Common myeloid progenitor, CD34-positive (primary cell): ENCODE data around the gene KRTDAP. TPM values are rescaled to one million over a fixed set of nuclear protein-coding genes. Genes with fewer than 3 reads are reported as not detected.
A peak's percentile ranks its signal among the peaks of the same experiment; 100 is the strongest.

Experiments used
- CTCF ChIA-PET: fragments of 350-600 bp; sonication (Branson Sonifier 250); formaldehyde crosslinking; loops from one replicate; lab custom pipeline; 2021; ENCODE audit warnings: antibody characterized with exemption; lab: Charles Lee
- POLR2A ChIA-PET: fragments of 350-600 bp; sonication (Branson Sonifier 250); formaldehyde crosslinking; loops from one replicate; lab custom pipeline; 2021; ENCODE audit warnings: antibody characterized with exemption; lab: Charles Lee
- DNase-seq, 3 donors: peaks; one replicate each; pipeline versions ENCODE4 v3.0.0 to v3.0.0-alpha.2; 2013
- H3K27ac ChIP-seq, 2 experiments: 1 replicate in 1 of 2; 2 replicates in 1 of 2; pipeline ENCODE4 v1.7.0; 2013; ENCODE audit warnings: inconsistent platforms in 2 of 2, low read length in 2 of 2, mild to moderate bottlenecking in 2 of 2, low read depth in 1 of 2, moderate library complexity in 1 of 2; ENCODE audit not compliant: severe bottlenecking in 2 of 2, insufficient read depth in 1 of 2, poor library complexity in 1 of 2
- H3K27me3 ChIP-seq, 5 experiments: replicated peaks in 2 of 5; 1 replicate in 3 of 5; 2 replicates in 2 of 5; pipeline versions ENCODE4 v1.6.1 to v1.7.0; 2013; ENCODE audit warnings: low read length in 4 of 5, mild to moderate bottlenecking in 2 of 5, moderate library complexity in 2 of 5, inconsistent platforms in 1 of 5; ENCODE audit not compliant: insufficient read depth in 5 of 5, control insufficient read depth in 4 of 5
- H3K36me3 ChIP-seq, 4 experiments: 1 replicate in 2 of 4; 2 replicates in 2 of 4; pipeline versions ENCODE4 v1.6.1 to v1.7.0; 2013; ENCODE audit warnings: low read length in 3 of 4, control low read depth in 1 of 4, mild to moderate bottlenecking in 1 of 4; ENCODE audit not compliant: control insufficient read depth in 4 of 4, insufficient read depth in 4 of 4
- H3K4me1 ChIP-seq, 4 experiments: 1 replicate in 3 of 4; 2 replicates in 1 of 4; pipeline versions ENCODE4 v1.6.1 to v1.7.1; 2013; ENCODE audit warnings: low read length in 3 of 4, mild to moderate bottlenecking in 3 of 4, control low read depth in 1 of 4, inconsistent platforms in 1 of 4, moderate library complexity in 1 of 4; ENCODE audit not compliant: control insufficient read depth in 4 of 4, insufficient read depth in 4 of 4; ENCODE audit errors: control extremely low read depth in 1 of 4
- H3K4me3 ChIP-seq, 7 experiments: 1 replicate in 4 of 7; 2 replicates in 3 of 7; pipeline versions ENCODE4 v1.5.1 to v1.7.0; 2013; ENCODE audit warnings: mild to moderate bottlenecking in 7 of 7, low read length in 6 of 7, moderate library complexity in 6 of 7, inconsistent platforms in 2 of 7, low read depth in 2 of 7, control low read depth in 1 of 7; ENCODE audit not compliant: insufficient read depth in 4 of 7, control insufficient read depth in 1 of 7; ENCODE audit errors: extremely low read depth in 1 of 7
- H3K9me3 ChIP-seq, 5 experiments: 1 replicate in 4 of 5; 2 replicates in 1 of 5; pipeline versions ENCODE4 v1.6.1 to v1.7.1; 2013; ENCODE audit warnings: low read length in 4 of 5, mild to moderate bottlenecking in 2 of 5, inconsistent platforms in 1 of 5, low read depth in 1 of 5, moderate library complexity in 1 of 5; ENCODE audit not compliant: control insufficient read depth in 4 of 5, insufficient read depth in 2 of 5; ENCODE audit errors: control extremely low read depth in 1 of 5
- WGBS: methylation state at CpG from one replicate; pipeline ENCODE4 v1.1.5; 2013; ENCODE audit not compliant: insufficient coverage; 5-methylcytosine and 5-hydroxymethylcytosine counted together
- polyA plus RNA-seq: library from polyadenylated mRNA; unstranded; fragments of 120-200 nt; gene quantifications from one replicate; pipeline ENCODE4 v1.2.1, GENCODE V29; 2013

The KRTDAP gene
- polyA plus RNA-seq, result not detected

DNA sequence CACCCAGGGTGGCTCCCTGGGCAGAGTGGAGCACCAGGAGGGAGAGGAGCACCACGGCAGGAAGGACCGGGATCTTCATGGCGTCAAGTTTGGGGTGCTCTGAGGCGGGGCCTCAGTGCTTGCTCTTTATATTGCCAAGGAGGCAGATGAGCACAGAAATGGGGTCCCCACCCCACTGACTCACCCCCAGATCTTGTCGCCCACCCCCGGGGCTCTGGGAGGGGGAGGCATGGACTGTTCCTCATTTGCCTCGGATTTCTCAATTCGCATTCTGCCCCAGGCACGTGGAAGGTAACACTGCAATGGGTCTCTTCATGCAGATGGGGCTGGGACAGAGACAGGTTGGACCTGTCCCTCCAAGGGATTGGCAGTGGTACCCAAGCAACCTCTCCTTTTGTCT lies at the start of gene KRTDAP:
Gene KRTDAP, minus strand, starts transcription at position 101 of the 400 bp plus-strand sequence. Its CDS starts 22 bp downstream, at position 79.
- peaks cover 0 to 12% (median 0%) of the 10 kb centered on the region in 5 experiments for H3K27me3 ChIP-seq
- POLR2A ChIA-PET, result no interaction called here
- no peak within 1 kb of the TSS for H3K4me3 ChIP-seq
- no peaks in the 10 kb centered on the region for H3K9me3 ChIP-seq
- no peak for DNase-seq
- CTCF ChIA-PET, result interaction anchor here (0.6 to 1.5 kb wide), 2 partner anchors 12 to 20 kb away, joined by 3 read pairs; no protein-coding TSS in a partner anchor
- 84% methylated on average over 5 of the region's 9 CpGs for WGBS
- H3K4me1 ChIP-seq, result peaks cover 0 to 4% (median 2%) of the 10 kb centered on the region in 4 experiments
- H3K36me3 ChIP-seq, result no peaks in the 10 kb centered on the region
- H3K27ac ChIP-seq, result no peak within 1 kb of the TSS

GRCh38 chr19:35539850-35540249 lies 49.6 kb upstream of the KRTDAP start:
- POLR2A ChIA-PET, result no interaction called here
- H3K36me3 ChIP-seq, result peaks cover 0 to 17% (median 5%) of the 10 kb centered on the region in 4 experiments

DNA sequence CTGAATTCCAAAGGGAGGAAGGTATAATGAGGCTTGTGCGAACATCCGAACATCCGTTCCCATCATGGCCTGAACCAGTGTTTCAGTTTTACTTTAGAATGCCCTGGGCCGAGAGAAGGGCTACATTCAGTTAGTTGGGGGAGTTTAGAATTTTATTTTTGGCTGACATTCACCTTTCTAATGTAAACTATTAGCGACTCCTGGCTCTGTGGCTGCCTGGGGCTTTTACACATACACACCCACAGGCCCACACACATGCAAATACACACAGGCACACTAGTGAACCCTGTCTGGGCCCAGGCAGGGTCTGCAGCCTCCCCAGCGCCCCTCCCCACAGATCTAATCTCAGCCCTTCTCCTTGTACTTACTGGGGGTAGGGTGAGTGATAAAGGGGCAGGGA lies 49.0 kb upstream of the KRTDAP start:
- WGBS, result 90% methylated on average over 2 of the region's 6 CpGs
- ChIA-PET POLR2A (no interaction called here), CTCF (interaction anchor here (1.0 to 1.4 kb wide), 2 partner anchors 13 to 23 kb away, joined by 3 read pairs; no protein-coding TSS in a partner anchor)
- Histone ChIP-seq H3K27ac (no peak overlapping the region), H3K4me3 (no peak overlapping the region), H3K4me1 (peaks cover 0 to 11% (median 5%) of the 10 kb centered on the region in 4 experiments), H3K27me3 (no peaks in the 10 kb centered on the region), H3K36me3 (peaks cover 0 to 17% (median 5%) of the 10 kb centered on the region in 4 experiments), H3K9me3 (no peaks in the 10 kb centered on the region)
- DNase-seq, result no peak

More at GRCh38 chr19:35539850-35540249, 49.6 kb upstream of the KRTDAP start:
- CTCF ChIA-PET, result interaction anchor here (1.0 to 1.4 kb wide), 2 partner anchors 12 to 23 kb away, joined by 3 read pairs; no protein-coding TSS in a partner anchor
- WGBS, result 93% methylated on average over 10 of the region's 12 CpGs
- Histone ChIP-seq H3K9me3 (no peaks in the 10 kb centered on the region), H3K4me3 (no peak overlapping the region), H3K27me3 (no peaks in the 10 kb centered on the region), H3K4me1 (peaks cover 1 to 16% (median 8%) of the 10 kb centered on the region in 4 experiments), H3K27ac (no peak overlapping the region)
- no peak for DNase-seq

- Histone ChIP-seq H3K4me3 (no peak overlapping the region), H3K27ac (no peak overlapping the region), H3K36me3 (peaks cover 0 to 1% (median 0%) of the 10 kb centered on the region in 4 experiments), H3K27me3 (peaks cover 0 to 4% (median 0%) of the 10 kb centered on the region in 5 experiments), H3K4me1 (peaks cover 0 to 22% (median 18%) of the 10 kb centered on the region in 4 experiments), H3K9me3 (no peaks in the 10 kb centered on the region)
- CTCF ChIA-PET, result interaction anchor here (1.3 kb wide), 1 partner anchor 14 kb away, joined by 4 read pairs; no protein-coding TSS in a partner anchor
- 90% methylated on average over 7 of the region's 10 CpGs for WGBS
- DNase-seq, result no peak
- POLR2A ChIA-PET, result interaction anchor here (0.6 kb wide), 1 partner anchor 207 kb away, joined by 5 read pairs; the partner anchor contains the start of gene IGFLR1
Measured at GRCh38 chr19:35534803-35535480, 44.7 kb upstream of the KRTDAP start.

DNA sequence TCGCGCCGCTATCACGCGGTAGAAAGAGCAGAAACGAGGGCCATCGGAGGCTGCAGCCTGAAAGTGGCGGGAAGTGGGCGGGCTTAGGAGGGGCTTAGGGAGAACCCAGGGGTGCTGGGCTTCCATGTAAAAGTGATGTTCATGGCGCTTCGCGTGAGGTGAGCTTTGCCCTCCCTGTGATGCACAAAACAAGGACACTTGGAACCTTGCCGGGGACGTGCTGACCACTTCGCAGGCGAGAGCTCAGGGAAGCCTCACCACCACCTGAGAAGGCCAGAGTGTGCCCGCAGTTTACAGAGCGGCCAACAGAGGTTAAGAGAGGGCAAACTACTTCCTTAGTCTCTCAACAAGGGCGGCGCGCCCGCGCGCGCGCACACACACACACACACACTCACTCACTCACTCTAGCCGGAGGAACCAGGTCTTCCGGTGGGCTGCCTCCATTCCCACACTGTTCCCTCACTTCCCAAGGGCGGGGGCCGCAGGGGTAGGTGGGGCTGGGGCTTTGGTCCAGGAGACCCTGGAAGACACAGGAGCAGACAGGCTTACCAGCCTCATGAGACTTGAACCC lies 43.6 kb upstream of the KRTDAP start:
- 1% methylated on average over 28 of the region's 30 CpGs for WGBS
- ChIA-PET POLR2A (no interaction called here), CTCF (interaction anchor here (0.7 to 1.3 kb wide), 3 partner anchors 15 to 56 kb away, joined by 3 to 4 read pairs (median 3); no protein-coding TSS in a partner anchor)
- peak; percentile 81 to 91 (median 87) for DNase-seq
- H3K9me3 ChIP-seq, result no peaks in the 10 kb centered on the region
- H3K27me3 ChIP-seq, result peaks cover 0 to 4% (median 0%) of the 10 kb centered on the region in 5 experiments
- peak overlapping the region; percentile 1 to 78 (median 34) for H3K4me3 ChIP-seq
- no peaks in the 10 kb centered on the region for H3K36me3 ChIP-seq
- peaks cover 0 to 32% (median 28%) of the 10 kb centered on the region in 4 experiments for H3K4me1 ChIP-seq
- H3K27ac ChIP-seq, result no peak overlapping the region

DNA sequence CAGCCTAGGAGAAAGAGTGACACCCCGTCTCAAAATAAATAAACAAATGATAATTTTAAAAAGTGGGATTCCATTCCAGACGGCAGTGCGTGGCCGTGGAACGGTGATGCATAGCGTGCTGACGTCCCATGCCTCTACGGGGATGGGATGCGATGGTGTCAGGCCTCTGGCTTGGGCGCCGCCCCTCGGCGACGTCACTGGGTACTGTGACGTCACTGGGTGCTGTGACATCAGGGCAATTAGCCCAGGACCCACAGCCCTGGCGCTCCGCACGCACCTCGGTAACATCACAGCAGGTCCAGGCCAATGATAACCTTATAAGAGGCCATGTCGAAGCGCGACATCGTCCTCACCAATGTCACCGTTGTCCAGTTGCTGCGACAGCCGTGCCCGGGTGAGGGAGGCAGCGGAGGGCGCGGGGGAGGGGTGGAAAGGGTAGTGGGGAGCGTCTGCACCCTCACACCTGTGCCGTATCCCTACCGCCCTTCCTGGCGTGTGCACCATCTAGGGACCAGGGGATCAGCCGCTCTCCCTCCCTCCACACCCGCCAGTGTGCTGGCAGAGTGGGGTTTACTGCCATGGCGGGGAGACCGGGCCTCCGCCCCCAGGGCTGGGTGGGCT lies 43.0 kb upstream of the KRTDAP start, which contains the start of gene GAPDHS:
Gene GAPDHS, plus strand, starts transcription at position 256 of the 621 bp plus-strand sequence. Its CDS starts 72 bp downstream, at position 328.
- CTCF ChIA-PET, result interaction anchor here (0.7 to 1.1 kb wide), 2 partner anchors 23 to 55 kb away, joined by 3 read pairs; no protein-coding TSS in a partner anchor
- POLR2A ChIA-PET, result no interaction called here
- no peak within 1 kb of the TSS for H3K27ac ChIP-seq

More for the DNA sequence above, 43.0 kb upstream of the KRTDAP start, which contains the start of gene GAPDHS:
- peaks cover 0 to 4% (median 0%) of the 10 kb centered on the region in 5 experiments for H3K27me3 ChIP-seq
- DNase-seq, result peak in 1 of 3 donors; percentile 19
- peak within 1 kb of the TSS; percentile 1 to 78 (median 34) for H3K4me3 ChIP-seq
- no peaks in the 10 kb centered on the region for H3K9me3 ChIP-seq
- no peaks in the 10 kb centered on the region for H3K36me3 ChIP-seq
- peaks cover 0 to 35% (median 33%) of the 10 kb centered on the region in 4 experiments for H3K4me1 ChIP-seq
- 56% methylated on average over 27 of the region's 39 CpGs for WGBS
